ENCODE results near the gene GIMD1.
"Not testable (repeated sequence)": the region's sequence is repeated elsewhere in the genome, so short reads cannot be mapped to it uniquely, and the experiment has no call there.

GIMD1 gene

GRCh38 chr4:106344647-106344970 lies 24.0 kb downstream of the GIMD1 start:
- no peak for DNase-seq

GRCh38 chr4:106343865-106344646 lies 24.5 kb downstream of the GIMD1 start:
- DNase-seq, result no peak

- DNase-seq, result no peak
Measured at GRCh38 chr4:106340774-106341173, 27.8 kb downstream of the GIMD1 start.

- no peak for DNase-seq
Measured at GRCh38 chr4:106339431-106339830, 29.1 kb downstream of the GIMD1 start.

GRCh38 chr4:106338671-106339070 lies 29.9 kb downstream of the GIMD1 start:
- DNase-seq, result no peak

DNA sequence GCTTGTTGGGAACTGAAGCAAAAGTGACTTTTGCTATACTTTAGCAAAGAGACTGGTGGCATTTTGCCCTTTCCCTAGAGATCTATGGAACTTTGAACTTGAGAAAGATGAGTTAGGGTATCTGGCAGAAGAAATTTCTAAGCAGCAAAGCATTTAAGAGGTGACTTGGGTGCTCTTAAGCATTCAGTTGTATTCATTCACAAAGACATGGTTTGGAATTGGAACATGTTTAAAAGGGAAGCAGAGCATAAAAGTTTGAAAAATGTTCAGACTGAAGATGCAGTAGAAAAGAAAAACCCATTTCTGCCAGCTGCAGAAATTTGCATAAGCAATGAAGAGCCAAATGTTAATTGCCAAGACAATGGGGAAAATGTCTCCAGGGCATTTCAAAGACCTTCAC lies 30.7 kb downstream of the GIMD1 start:
- DNase-seq, result no peak

DNA sequence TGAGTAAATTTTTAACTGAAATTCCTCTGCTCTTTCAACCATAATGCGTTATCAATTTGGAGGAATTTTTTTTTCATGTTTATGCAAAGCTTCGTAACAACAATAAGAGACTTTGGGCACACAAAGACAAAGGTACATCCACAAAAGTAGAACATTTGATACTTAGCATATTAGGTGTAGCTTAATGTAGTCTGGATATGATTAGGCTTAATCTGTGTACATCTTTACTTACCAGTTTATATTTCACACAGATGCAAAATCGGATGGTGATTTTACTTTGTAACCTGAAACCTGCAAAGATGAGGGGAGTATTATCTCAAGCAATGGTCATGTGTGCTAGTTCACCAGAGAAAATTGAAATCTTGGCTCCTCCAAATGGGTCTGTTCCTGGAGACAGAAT lies 32.0 kb downstream of the GIMD1 start:
- no peak for DNase-seq

DNA sequence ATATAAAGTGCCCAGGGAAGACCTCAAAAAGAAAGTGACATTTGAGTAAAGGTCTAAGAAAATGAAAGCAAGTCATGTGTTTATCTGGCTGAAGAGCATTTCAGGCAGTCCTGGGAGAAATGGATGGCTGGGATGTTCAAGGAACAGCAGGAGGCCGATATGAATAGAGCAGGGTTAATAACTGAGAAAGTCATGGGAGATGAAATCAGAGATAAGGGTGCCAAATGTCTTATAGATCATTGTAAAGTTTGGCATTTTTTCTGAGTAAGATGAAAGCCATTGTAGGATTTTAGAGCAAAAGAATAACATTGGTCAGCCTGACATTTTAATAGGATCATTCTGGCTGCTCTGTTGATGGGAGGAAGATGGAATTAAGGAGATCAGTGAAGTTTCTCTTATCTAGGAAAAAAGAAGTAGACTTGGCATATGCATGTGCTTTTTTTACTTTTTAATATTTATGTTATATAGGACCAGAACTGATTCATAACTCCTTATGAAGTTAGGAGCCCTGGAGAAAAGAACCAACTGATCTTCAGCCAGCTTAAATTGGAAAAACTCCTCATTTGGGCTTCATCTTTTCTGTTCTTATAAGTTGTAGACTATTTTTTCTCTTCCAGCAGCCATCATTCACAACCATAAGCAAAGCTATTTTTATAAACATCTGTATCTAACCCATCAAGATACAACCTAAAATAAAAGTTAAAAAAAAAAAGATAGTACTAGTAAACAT lies 33.7 kb downstream of the GIMD1 start:
- DNase-seq, result no peak

GRCh38 chr4:106333186-106333585 lies 35.4 kb downstream of the GIMD1 start:
- DNase-seq, result no peak

- DNase-seq, result no peak
Measured at GRCh38 chr4:106329041-106329618, 39.4 kb downstream of the GIMD1 start.

- DNase-seq, result no peak
Measured at GRCh38 chr4:106325800-106326199, 42.8 kb downstream of the GIMD1 start.

- DNase-seq, result no peak
Measured at GRCh38 chr4:106323119-106323518, 45.5 kb downstream of the GIMD1 start.

DNA sequence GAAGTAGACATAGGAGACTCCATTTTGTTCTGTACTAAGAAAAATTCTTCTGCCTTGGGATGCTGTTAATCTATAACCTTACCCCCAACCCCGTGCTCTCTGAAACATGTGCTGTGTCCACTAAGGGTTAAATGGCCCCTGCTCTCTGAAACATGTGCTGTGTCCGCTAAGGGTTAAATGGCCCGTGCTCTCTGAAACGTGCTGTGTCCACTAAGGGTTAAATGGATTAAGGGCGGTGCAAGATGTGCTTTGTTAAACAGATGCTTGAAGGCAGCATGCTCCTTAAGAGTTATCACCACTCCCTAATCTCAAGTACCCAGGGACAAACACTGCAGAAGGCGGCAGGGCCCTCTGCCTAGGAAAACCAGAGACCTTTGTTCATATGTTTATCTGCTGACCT lies 46.8 kb downstream of the GIMD1 start:
- DNase-seq, result not testable (repeated sequence)

- not testable (repeated sequence) for DNase-seq
Measured at GRCh38 chr4:106321168-106321567, 47.4 kb downstream of the GIMD1 start.

- DNase-seq, result no peak
Measured at GRCh38 chr4:106320235-106320634, 48.3 kb downstream of the GIMD1 start.

- no peak for DNase-seq
Measured at GRCh38 chr4:106318511-106318910, 50.1 kb downstream of the GIMD1 start.

DNA sequence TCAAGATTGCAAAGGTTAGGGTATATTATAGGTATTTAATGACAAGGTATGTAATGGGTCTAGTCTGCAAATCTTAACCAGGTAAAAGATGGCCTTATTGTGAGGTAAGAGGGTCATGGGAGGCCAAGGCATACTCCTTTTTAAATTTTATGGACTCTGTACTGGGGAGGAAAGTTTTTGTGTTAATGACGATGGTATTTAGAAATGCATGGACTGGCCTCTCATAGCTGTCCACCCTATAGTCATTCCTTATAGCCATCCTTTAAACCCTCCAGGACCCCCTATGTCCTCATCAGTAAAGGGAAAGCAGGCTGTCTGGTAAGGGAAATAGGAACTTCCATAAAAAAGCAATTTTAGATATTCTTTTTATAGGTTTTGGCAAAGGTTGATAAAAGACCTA lies 50.8 kb downstream of the GIMD1 start:
- no peak for DNase-seq

- DNase-seq, result no peak
Measured at GRCh38 chr4:106316773-106317409, 51.7 kb downstream of the GIMD1 start.

DNA sequence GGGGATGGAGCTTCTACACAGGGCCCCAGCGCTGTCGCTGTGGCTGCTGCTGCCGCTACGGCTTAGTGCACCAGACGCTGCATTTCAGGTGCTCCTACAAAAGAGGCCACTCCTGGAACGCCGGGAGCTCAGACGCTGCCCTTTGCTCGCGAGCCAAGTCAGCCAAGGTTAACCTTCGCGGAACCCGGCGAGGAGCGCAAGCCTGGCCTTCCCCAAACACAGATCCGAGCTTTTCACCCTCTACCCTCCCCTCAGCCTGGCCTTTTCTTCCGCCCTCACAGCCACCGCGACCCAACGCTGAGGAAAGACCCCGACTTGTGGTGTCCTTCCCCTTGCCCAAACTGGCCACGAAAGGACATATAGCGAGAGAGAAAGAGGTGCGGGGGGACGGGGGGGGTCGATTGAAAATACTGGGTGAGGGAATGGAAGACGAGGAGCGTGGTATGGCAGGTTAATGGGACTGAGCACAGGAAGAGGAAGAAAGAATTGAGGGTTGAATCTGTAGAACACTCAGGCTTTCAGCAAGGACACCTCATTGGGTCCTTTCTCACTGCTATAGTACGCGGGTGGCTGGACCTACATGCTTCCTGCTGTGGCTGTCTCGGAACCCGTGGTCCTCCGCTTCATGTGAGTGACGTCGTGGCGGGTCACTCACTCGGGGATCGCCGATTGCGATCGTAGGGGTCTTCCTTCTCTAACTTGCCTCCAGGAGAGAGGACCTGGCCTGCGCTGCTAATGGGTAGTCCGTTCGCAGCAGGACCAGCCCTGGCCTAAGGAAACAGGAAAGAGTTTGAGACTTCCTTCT lies 52.4 kb downstream of the GIMD1 start, which contains the start of the genes AIMP1 and TBCK:
Gene AIMP1, plus strand, starts transcription at position 583 of the 805 bp plus-strand sequence. CDS start 8,460 bp downstream, outside the sequence.
Gene TBCK, minus strand, starts transcription at position 242 of the 805 bp plus-strand sequence. CDS start 7,249 bp downstream, outside the sequence.
- peak; percentile 89 for DNase-seq

GRCh38 chr4:106315476-106315967 lies 53.1 kb downstream of the GIMD1 start:
- peak; percentile 54 for DNase-seq

GRCh38 chr4:106314960-106315359 lies 53.6 kb downstream of the GIMD1 start:
- DNase-seq, result no peak

GRCh38 chr4:106312997-106313522 lies 55.5 kb downstream of the GIMD1 start:
- DNase-seq, result no peak

Measured in activated naive CD4-positive, alpha-beta T cell treated with Interleukin-2 at 50 U/mL for 16 hours (primary cell).